ENCODE measurements around the gene NPL. TPM values are rescaled to one million over a fixed set of nuclear protein-coding genes. Genes with fewer than 3 reads are reported as not detected.

Gene NPL
- total and polyA plus RNA-seq, 2 donors (not counting 3 experiments of a cell fraction or from before 2014, with no cell fraction given) = 0.14 to 0.75 TPM

DNA sequence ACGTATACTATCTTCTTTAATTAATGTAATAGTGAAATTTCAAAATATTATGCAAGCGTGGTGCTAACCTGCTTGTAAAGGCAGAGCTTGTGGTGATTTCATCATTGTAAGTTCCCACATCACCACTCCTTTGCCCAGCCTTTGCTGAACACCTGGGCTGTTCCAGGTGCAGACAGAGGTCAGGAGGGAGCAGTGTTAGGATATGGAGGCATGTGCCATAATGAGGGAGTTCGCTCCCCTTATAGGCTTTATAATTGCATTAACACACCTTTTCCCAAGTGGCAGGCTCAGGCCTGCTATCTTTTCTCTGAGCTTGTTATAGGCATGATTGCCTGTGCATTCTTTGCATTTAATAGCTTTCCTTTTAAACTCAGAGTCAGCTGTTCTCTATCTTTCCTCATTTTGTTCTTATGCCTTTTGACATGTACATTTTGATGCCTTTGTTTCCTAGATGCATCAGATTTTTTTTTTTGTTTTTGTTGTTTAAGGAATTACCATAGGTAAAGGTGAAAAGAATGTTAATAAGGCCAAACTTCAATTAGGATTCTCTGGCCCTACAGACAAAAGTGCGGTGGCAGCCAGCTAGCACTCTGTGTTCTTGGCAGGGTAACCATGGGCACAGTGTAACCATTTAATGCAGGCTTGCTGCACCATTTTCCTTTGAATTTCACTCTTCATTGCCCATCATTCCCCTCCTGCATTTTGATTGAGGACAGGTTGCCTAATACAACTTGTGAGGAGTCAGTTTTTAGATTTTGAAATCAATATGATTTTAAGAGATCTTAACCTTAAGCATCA, 12.6 kb downstream of the NPL start:
- Histone ChIP-seq H3K27ac (ENCODE audit: insufficient read depth, low read depth, low read length) (no peak overlapping the region), H4K20me1 (replicated peaks; ENCODE audit: control insufficient read depth, extremely low read depth, insufficient read depth, low read length) (no peaks in the 10 kb centered on the region), H3K79me2 (ENCODE audit: control insufficient read depth, insufficient read depth, low read length) (no peaks in the 10 kb centered on the region), H3K4me1 (ENCODE audit: control insufficient read depth, extremely low read depth, insufficient read depth, low read length) (no peaks in the 10 kb centered on the region), H3K9me3 (replicated peaks; ENCODE audit: control insufficient read depth, insufficient read depth, low read length) (no peaks in the 10 kb centered on the region), H2AFZ (ENCODE audit: low read depth, low read length) (no peak overlapping the region), H3K9ac (replicated peaks; ENCODE audit: extremely low read depth, insufficient read depth, low read length) (no peak overlapping the region), H3K27me3 (ENCODE audit: control insufficient read depth in 2 of 2, insufficient read depth in 2 of 2, low read length in 2 of 2) (no peaks in the 10 kb centered on the region), H3K36me3 (ENCODE audit: control insufficient read depth in 2 of 2, extremely low read depth in 1 of 2, insufficient read depth in 2 of 2, low read length in 2 of 2) (no peaks in the 10 kb centered on the region), H3K4me3 (replicated peaks in 1 of 3; ENCODE audit: insufficient read depth in 1 of 3, low read depth in 1 of 3, low read length in 3 of 3) (no peak overlapping the region), H3K4me2 (ENCODE audit: insufficient read depth, low read length) (no peak overlapping the region), H3K9me1 (replicated peaks; ENCODE audit: control insufficient read depth, extremely low read depth, insufficient read depth, low read length) (no peaks in the 10 kb centered on the region)
- no peak for TF ChIP-seq MYC (IDR thresholded peaks at IDR 0.05; ENCODE audit: low read depth, low read length)
- TF ChIP-seq, protein P1, sequence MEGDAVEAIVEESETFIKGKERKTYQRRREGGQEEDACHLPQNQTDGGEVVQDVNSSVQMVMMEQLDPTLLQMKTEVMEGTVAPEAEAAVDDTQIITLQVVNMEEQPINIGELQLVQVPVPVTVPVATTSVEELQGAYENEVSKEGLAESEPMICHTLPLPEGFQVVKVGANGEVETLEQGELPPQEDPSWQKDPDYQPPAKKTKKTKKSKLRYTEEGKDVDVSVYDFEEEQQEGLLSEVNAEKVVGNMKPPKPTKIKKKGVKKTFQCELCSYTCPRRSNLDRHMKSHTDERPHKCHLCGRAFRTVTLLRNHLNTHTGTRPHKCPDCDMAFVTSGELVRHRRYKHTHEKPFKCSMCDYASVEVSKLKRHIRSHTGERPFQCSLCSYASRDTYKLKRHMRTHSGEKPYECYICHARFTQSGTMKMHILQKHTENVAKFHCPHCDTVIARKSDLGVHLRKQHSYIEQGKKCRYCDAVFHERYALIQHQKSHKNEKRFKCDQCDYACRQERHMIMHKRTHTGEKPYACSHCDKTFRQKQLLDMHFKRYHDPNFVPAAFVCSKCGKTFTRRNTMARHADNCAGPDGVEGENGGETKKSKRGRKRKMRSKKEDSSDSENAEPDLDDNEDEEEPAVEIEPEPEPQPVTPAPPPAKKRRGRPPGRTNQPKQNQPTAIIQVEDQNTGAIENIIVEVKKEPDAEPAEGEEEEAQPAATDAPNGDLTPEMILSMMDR (IDR thresholded peaks at IDR 0.05; ENCODE audit: extremely low read depth in 1 of 2, insufficient read depth in 1 of 2, low read depth in 1 of 2, low read length in 2 of 2) = no peak
- no peak for TF ChIP-seq EZH2 (IDR thresholded peaks at IDR 0.05; ENCODE audit: borderline replicate concordance, low read depth, low read length, severe bottlenecking)
- no peak for TF ChIP-seq GATA2 (IDR thresholded peaks at IDR 0.05; ENCODE audit: insufficient read depth, insufficient read length, low read depth, low read length)
- TF ChIP-seq, protein P2, sequence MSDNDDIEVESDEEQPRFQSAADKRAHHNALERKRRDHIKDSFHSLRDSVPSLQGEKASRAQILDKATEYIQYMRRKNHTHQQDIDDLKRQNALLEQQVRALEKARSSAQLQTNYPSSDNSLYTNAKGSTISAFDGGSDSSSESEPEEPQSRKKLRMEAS (IDR thresholded peaks at IDR 0.05; ENCODE audit: insufficient read depth, insufficient read length) = no peak
- TF ChIP-seq POLR2A (IDR thresholded peaks at IDR 0.05; ENCODE audit: low read depth, low read length) = no peak
- no peak for TF ChIP-seq POLR2AphosphoS5 (IDR thresholded peaks at IDR 0.05; ENCODE audit: insufficient read depth, low read depth, low read length)
- no peak for TF ChIP-seq JUN (IDR thresholded peaks at IDR 0.05; ENCODE audit: borderline replicate concordance, insufficient read depth, insufficient read length, low read depth)
- TF ChIP-seq FOS (IDR thresholded peaks at IDR 0.05; ENCODE audit: borderline replicate concordance, insufficient read depth, low read length) = no peak
- dilution Hi-C loops (cut with MboI; ENCODE audit: extremely low pct_ligation_motif_present, low sequenced_read_pairs) = no loop called here
- ChIA-PET POLR2A (no interaction called here), CTCF (no interaction called here)
- FAIRE-seq (no peak), DNase-seq (ENCODE audit: low read depth, low spot score) (no peak)
- intact Hi-C loops (cut with micrococcal nuclease) = no loop called here
- BruUV-seq (replicated peaks) = no TSS peak
